DND-41 (cell line): ENCODE measurements around the gene CCL11.

Source experiments
- ATAC-seq: fragments of 200-7000 bp; cut with Tn5 transposase; 3 replicates; pipeline ENCODE4 v1.9.1; 2021; ENCODE audit warnings: low read depth; ENCODE audit not compliant: insufficient read depth
- DNase-seq: peaks from one replicate; pipeline ENCODE4 v3.0.0-alpha.2; 2020
- H2AFZ ChIP-seq: 2 replicates; pipeline ENCODE4 v1.6.0; 2012; ENCODE audit warnings: low read depth, low read length
- H3K27ac ChIP-seq: 2 replicates; pipeline ENCODE4 v1.5.1; 2012; ENCODE audit warnings: low read length, inconsistent platforms
- H3K27me3 ChIP-seq: fragments of 200-600 bp; sonication (generic); 2 replicates; pipeline ENCODE4 v1.6.0; 2012; ENCODE audit warnings: low read length, mild to moderate bottlenecking, inconsistent platforms; ENCODE audit not compliant: insufficient read depth, poor library complexity
- H3K36me3 ChIP-seq: 2 replicates; pipeline ENCODE4 v1.5.1; 2012; ENCODE audit warnings: low read length, inconsistent platforms; ENCODE audit not compliant: insufficient read depth
- H3K4me1 ChIP-seq: 2 replicates; pipeline ENCODE4 v1.5.1; 2012; ENCODE audit warnings: mild to moderate bottlenecking, low read length; ENCODE audit not compliant: insufficient read depth
- H3K4me2 ChIP-seq: 2 replicates; pipeline ENCODE4 v1.6.0; 2012; ENCODE audit warnings: mild to moderate bottlenecking, moderate library complexity, low read length, inconsistent platforms; ENCODE audit not compliant: insufficient read depth
- H3K4me3 ChIP-seq, 2 experiments: fragments of 200-600 bp in 1 of 2; shearing (Covaris generic) in 1 of 2; 2 replicates each; pipeline ENCODE4 v1.5.1; 2012 to 2016; ENCODE audit warnings: inconsistent platforms in 2 of 2, low read length in 2 of 2, mild to moderate bottlenecking in 2 of 2, low read depth in 1 of 2, moderate library complexity in 1 of 2
- H3K79me2 ChIP-seq: 2 replicates; pipeline ENCODE4 v1.6.0; 2012; ENCODE audit warnings: low read length, inconsistent platforms; ENCODE audit not compliant: insufficient read depth
- H3K9ac ChIP-seq: 2 replicates; pipeline ENCODE4 v1.6.0; 2012; ENCODE audit warnings: low read depth, mild to moderate bottlenecking, inconsistent platforms, low read length, moderate library complexity
- H3K9me3 ChIP-seq: 2 replicates; pipeline ENCODE4 v1.5.1; 2012; ENCODE audit warnings: low read length, moderate library complexity, mild to moderate bottlenecking, inconsistent platforms; ENCODE audit not compliant: insufficient read depth, severe bottlenecking
- H4K20me1 ChIP-seq: 2 replicates; pipeline ENCODE4 v1.6.0; 2012; ENCODE audit warnings: low read length; ENCODE audit not compliant: insufficient read depth
- EZH2 ChIP-seq: IDR thresholded peaks from 3 replicates; pipeline ENCODE4 v1.6.1; 2012; ENCODE audit warnings: borderline replicate concordance, low read depth, mild to moderate bottlenecking, moderate library complexity, low read length, inconsistent platforms; ENCODE audit not compliant: severe bottlenecking
- TF ChIP-seq, protein P1 (sequence below): IDR thresholded peaks from 2 replicates; pipeline ENCODE4 v1.5.1; 2012; ENCODE audit warnings: borderline replicate concordance, low read length, moderate library complexity, mild to moderate bottlenecking; ENCODE audit not compliant: poor library complexity, severe bottlenecking; ENCODE audit errors: extremely low read depth

Gene CCL11

DNA sequence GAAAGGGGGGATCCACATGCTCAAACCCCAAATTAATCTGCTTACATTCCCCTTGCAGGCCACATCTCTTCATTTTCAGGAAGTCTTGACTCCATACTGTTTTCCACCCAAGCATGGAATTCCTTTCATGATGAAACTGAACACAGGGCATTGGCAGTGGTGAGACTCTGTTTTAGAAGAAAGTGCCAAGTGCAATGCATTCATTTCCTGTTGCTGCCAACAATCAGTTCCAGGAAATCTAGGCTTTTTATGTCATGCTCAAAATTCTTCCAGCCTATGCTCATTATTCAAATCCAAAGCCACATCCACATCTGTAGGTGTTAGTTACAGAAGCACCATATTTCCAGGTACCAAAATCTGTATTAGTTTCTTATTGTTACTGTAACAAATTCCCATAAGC, 26.4 kb upstream of the CCL11 start:
- H3K36me3 ChIP-seq, result no peaks in the 10 kb centered on the region
- no peak overlapping the region for H3K27ac ChIP-seq
- no peak for ATAC-seq
- peaks cover under 1% of the 10 kb centered on the region for H3K27me3 ChIP-seq
- TF ChIP-seq EZH2, result no peak
- TF ChIP-seq, protein P1, sequence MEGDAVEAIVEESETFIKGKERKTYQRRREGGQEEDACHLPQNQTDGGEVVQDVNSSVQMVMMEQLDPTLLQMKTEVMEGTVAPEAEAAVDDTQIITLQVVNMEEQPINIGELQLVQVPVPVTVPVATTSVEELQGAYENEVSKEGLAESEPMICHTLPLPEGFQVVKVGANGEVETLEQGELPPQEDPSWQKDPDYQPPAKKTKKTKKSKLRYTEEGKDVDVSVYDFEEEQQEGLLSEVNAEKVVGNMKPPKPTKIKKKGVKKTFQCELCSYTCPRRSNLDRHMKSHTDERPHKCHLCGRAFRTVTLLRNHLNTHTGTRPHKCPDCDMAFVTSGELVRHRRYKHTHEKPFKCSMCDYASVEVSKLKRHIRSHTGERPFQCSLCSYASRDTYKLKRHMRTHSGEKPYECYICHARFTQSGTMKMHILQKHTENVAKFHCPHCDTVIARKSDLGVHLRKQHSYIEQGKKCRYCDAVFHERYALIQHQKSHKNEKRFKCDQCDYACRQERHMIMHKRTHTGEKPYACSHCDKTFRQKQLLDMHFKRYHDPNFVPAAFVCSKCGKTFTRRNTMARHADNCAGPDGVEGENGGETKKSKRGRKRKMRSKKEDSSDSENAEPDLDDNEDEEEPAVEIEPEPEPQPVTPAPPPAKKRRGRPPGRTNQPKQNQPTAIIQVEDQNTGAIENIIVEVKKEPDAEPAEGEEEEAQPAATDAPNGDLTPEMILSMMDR, result no peak
- no peaks in the 10 kb centered on the region for H4K20me1 ChIP-seq
- peaks cover 5% of the 10 kb centered on the region; the same call in 1 of the 2 replicates for H3K4me1 ChIP-seq
- no peaks in the 10 kb centered on the region for H3K79me2 ChIP-seq
- DNase-seq, result no peak
- H3K4me2 ChIP-seq, result no peak overlapping the region
- H2AFZ ChIP-seq, result no peak overlapping the region
- H3K9ac ChIP-seq, result no peak overlapping the region
- H3K4me3 ChIP-seq, result no peak overlapping the region
- H3K9me3 ChIP-seq, result no peaks in the 10 kb centered on the region

DNA sequence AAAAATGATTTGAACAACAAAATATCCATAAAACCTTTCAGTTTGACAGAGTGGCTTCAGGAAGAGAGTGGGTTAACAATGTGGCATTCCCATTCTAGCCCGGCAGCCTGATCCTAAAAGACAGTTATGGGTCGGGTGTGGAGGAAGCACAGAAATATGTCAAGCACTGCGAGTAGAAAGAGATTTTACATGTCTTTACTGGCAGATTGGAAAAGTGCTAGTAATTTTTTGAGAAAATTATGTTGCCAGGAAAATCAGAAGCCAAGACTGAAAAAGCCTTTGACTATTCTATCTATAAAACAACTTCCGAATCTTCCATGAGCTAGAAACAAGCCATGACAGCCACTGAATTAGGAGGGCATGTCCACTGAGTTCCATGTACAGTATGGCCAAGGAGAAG, 24.7 kb upstream of the CCL11 start:
- Histone ChIP-seq H4K20me1 (no peaks in the 10 kb centered on the region), H3K27me3 (peaks cover 2% of the 10 kb centered on the region), H2AFZ (no peak overlapping the region), H3K9me3 (no peaks in the 10 kb centered on the region), H3K79me2 (no peaks in the 10 kb centered on the region), H3K4me2 (no peak overlapping the region), H3K4me3 (no peak overlapping the region), H3K4me1 (peaks cover 5% of the 10 kb centered on the region; the same call in 1 of the 2 replicates), H3K27ac (no peak overlapping the region), H3K36me3 (no peaks in the 10 kb centered on the region), H3K9ac (no peak overlapping the region)
- TF ChIP-seq, protein P1, result no peak
- TF ChIP-seq EZH2, result no peak
- no peak for DNase-seq
- no peak for ATAC-seq

DNA sequence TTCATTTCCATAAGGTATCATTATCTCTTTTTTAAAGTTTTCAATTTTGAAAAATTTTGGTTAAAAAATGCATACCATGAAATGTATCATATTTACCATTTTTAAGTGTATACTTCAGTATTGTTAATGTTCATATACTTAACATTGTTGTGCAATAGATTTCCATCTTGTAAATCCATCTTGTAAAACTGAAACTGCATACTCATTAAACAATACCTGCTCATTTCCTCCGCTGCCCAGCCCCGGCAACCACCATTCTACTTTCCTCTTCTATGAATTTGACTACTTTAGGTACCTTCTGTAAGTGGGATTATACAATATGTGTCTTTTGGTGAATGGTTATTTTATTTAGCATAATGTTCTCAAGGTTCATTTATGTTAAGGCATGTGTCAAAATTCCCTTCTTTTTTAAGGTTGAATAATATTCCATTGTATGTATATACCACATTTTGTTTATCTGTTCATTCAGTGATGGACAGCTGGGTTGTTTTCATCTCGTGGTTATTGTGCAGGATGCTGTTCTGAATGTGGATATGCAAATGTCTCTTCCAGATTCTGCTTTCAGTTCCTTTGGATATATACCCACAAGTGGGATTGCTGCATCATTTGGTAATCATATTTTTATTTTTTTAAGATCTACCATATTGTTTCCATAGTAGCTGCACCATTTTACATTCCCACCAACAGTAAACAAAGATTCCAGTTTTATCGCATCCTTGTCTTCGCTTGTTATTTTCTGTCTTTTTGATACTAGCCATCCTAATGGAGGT, 23.8 kb upstream of the CCL11 start:
- H3K36me3 ChIP-seq, result no peaks in the 10 kb centered on the region
- peaks cover 4% of the 10 kb centered on the region for H3K27me3 ChIP-seq
- H3K27ac ChIP-seq, result no peak overlapping the region
- H3K9ac ChIP-seq, result no peak overlapping the region
- no peak overlapping the region for H3K4me2 ChIP-seq
- no peaks in the 10 kb centered on the region for H3K79me2 ChIP-seq
- no peaks in the 10 kb centered on the region for H3K9me3 ChIP-seq
- no peak overlapping the region for H2AFZ ChIP-seq
- H3K4me1 ChIP-seq, result peaks cover 5% of the 10 kb centered on the region; the same call in 1 of the 2 replicates
- H3K4me3 ChIP-seq, result no peak overlapping the region
- TF ChIP-seq, protein P1, result no peak
- no peak for TF ChIP-seq EZH2
- DNase-seq (no peak), ATAC-seq (no peak)
- H4K20me1 ChIP-seq, result no peaks in the 10 kb centered on the region

DNA sequence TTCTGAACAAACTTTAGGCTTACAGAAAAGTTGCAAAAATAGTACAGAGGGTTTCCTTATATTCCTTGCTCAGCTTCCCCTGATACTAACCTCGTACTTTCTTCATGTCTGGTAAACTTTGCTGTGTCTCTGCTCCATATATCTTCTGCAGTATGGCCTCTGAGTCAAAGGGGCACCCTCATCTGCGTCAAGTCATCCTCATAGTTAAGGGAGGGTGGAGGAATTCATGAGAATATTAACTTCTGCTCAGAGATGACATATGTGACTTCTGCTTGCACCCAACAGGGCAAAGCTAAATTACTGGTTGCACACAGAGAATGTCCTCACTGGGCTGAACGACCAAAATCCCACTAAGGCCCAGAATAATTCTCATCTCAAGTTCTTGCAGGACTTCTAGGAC, 19.8 kb upstream of the CCL11 start:
- no peaks in the 10 kb centered on the region for H3K36me3 ChIP-seq
- H3K4me2 ChIP-seq, result no peak overlapping the region
- H3K4me1 ChIP-seq, result no peaks in the 10 kb centered on the region
- peaks cover 4% of the 10 kb centered on the region for H3K27me3 ChIP-seq
- H2AFZ ChIP-seq, result no peak overlapping the region
- no peak for ATAC-seq
- no peak for TF ChIP-seq EZH2
- TF ChIP-seq, protein P1, result no peak
- no peaks in the 10 kb centered on the region for H4K20me1 ChIP-seq
- H3K9me3 ChIP-seq, result no peaks in the 10 kb centered on the region
- no peak overlapping the region for H3K9ac ChIP-seq
- H3K4me3 ChIP-seq, result no peak overlapping the region
- H3K27ac ChIP-seq, result no peak overlapping the region
- H3K79me2 ChIP-seq, result no peaks in the 10 kb centered on the region
- DNase-seq, result no peak
